ENCODE data around the gene ATP10A.
"Not testable (repeated sequence)": the region's sequence is repeated elsewhere in the genome, so short reads cannot be mapped to it uniquely, and the experiment has no call there.

ATP10A gene

DNA sequence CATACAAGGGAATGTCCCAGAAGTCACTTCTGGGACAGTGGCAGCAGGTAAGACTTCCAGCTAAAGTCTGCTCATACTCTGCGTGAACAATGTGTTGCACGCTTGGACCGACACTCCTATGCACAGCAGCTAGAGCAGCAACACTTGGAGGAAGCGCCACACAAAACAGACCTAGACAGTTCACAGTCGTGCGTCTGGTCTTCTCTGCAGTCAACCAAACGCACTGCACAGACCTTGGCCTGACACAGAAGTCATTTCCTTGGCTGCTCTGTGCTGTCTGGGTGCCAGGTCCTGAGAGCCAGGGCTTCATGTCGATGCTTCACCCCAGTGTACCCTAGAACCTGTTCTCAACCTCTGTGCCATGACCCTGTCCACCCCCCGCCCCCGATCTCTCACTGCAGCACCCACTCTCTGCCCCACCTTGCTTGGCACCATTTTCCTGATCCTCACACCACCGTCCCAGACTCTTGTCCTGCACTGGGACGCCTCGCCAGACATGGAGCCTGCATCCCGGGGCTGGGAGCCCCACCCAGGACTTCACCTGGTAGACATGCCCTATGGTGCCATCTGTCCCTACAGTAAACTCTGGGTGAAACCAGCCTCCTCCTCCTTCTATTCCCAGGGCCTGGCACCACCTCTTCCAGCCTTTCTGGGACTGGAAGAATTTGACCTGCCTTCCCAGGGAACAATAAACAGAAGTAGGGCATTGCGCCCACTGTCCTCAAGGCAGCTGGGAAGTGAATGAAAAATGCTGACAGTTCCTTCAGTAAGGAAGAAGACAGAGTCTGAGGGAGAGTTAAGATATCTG is 3.1 kb downstream of the ATP10A start:
- no peak for DNase-seq (ENCODE audit: low read depth)

- DNase-seq (ENCODE audit: low read depth) = no peak
Measured at GRCh38 chr15:25858952-25859760, 4.0 kb downstream of the ATP10A start.

DNA sequence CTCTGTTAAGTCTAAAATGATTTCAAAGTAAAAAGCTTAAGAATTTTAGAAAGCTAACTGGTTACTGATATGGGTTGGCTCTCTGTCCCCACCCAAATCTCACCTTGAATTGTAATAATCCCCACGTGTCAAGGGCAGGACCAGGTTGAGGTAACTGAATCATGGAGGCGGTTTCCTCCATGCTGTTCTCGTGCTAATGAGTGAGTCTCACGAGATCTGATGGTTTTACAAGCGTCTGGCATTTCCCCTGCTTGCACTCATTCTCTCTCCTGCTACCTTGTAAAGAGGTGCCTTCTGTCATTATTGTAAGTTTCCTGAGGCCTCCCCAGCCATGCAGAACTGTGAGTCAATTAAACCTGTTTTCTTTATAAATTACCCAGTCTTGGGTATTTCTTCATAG is 7.1 kb downstream of the ATP10A start:
- not testable (repeated sequence) for DNase-seq (ENCODE audit: low read depth)

- no peak for DNase-seq (ENCODE audit: low read depth)
Measured at GRCh38 chr15:25852661-25853524, 10.2 kb downstream of the ATP10A start.

GRCh38 chr15:25852027-25852426 is 11.1 kb downstream of the ATP10A start:
- DNase-seq (ENCODE audit: low read depth) = no peak

DNA sequence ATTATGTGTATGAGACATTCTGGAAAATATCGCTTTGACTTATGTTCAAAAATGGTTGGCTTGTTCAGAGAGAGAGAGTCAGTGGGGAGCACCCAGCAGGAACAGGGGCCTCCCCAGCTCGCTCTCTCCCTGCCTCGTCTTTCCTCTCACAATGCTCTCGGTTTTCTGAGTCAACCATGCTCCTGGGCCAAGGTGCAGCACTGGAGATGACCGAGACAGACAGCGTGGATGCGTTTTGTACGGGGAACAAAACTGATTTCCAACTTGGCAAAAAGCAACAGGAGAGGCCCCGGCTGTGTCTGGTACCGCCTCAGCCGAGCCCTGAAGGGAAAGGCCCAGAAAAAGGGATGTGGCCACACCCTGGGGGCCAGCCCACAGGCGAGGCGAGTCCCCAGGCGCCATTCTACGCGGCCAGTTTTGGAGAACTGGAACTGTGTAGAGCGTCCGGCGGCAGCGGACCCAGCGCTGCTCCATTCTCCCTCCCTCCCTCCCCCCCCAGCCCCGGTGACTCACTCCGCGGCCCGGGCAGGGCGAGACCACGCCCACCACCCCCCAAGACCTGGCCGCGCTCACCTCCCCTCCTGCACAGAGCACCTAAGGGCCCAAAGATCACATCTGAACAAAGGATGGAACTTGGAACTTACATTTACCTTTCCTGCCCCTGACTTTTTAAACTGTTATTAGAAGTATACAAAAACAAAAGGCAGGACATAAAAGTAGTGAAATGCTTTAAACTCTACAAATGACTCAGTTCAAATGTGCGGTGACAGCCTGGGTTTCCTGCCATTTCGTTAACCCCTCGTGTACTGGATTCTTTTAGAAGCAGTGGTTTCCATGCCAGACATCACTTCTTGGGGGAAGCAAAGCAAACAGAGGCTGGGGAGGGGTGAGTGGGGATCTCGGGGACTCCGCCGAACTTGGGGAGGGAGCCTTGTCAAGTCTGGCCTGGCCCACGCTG is 12.7 kb downstream of the ATP10A start:
- no peak for DNase-seq (ENCODE audit: low read depth)

- DNase-seq (ENCODE audit: low read depth) = no peak
Measured at GRCh38 chr15:25849157-25849921, 13.8 kb downstream of the ATP10A start.

DNA sequence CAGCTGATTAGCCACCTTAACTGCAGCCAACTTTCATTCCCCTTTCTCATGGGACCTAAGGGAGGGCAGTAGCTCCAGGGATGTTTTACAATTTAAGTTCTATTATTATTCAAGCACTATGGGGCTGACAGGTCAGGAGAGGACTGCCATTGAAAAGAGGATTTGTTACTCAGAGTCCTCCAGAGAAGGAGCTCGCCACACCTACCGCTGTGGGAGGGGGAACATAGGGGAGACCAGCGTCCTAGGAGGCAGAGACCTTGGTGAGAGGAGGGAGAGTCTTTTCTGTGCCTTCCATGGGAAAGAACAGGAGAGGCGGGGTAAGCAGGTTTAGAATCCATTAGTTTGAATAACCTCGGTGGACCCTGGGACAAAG is 14.4 kb downstream of the ATP10A start:
- DNase-seq (ENCODE audit: low read depth) = no peak

DNA sequence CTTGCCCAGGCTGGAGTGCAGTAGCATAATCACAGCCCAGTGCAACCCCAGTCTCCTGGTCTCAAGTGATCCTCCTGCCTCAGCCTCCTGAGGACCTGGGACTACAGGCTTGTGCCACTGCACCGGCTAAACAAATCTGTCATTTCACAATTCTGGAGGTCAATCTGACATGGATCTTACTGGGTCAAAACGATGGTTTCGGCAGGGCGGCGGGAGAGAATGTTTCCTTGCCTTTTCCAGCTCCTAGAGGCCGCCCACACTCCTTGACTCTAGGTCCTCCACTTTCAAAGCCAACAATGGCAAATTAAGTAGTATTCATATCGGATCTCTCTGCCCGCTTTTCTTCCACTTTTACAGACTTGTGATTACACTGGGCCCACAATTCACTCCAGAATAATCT is 14.8 kb downstream of the ATP10A start:
- no peak for DNase-seq (ENCODE audit: low read depth)

- DNase-seq (ENCODE audit: low read depth) = no peak
Measured at GRCh38 chr15:25847051-25847450, 16.1 kb downstream of the ATP10A start.

- DNase-seq (ENCODE audit: low read depth) = no peak
Measured at GRCh38 chr15:25846377-25846776, 16.8 kb downstream of the ATP10A start.

DNA sequence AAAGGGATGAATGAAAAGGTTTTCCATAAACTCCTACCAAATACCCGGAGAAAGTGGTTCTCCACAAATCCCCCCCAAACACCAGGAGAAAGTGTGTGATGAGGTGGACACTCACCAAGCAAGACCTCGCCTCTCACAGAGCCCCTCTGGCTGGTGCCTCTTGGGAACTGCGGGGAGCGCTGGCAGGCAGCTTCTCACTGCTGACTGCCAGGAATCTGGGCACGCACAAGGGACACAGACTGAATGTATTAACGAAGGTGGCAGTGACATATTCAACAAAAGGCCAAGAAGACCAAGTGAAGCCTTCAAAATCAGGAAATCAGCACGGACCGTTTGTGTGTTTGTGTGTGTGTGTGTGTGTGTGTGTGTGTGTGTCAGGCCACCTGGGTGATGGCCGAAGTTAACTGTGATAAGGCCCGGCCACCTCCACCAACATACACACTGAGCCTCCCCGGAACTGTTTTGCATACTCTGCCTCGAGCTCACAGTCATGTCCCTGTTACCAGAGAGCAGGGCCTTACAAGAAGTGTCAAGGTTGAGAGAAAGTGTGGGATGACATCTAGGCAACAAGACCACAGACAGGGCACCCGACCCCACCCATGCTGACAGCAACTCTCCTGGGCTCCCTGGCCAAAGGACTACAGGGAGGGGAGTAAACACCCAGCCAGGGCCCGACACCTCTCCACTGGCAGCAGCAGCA is 18.0 kb downstream of the ATP10A start:
- no peak for DNase-seq (ENCODE audit: low read depth)

GRCh38 chr15:25844542-25844941 is 18.6 kb downstream of the ATP10A start:
- DNase-seq (ENCODE audit: low read depth) = no peak

GRCh38 chr15:25844076-25844475 is 19.1 kb downstream of the ATP10A start:
- no peak for DNase-seq (ENCODE audit: low read depth)

DNA sequence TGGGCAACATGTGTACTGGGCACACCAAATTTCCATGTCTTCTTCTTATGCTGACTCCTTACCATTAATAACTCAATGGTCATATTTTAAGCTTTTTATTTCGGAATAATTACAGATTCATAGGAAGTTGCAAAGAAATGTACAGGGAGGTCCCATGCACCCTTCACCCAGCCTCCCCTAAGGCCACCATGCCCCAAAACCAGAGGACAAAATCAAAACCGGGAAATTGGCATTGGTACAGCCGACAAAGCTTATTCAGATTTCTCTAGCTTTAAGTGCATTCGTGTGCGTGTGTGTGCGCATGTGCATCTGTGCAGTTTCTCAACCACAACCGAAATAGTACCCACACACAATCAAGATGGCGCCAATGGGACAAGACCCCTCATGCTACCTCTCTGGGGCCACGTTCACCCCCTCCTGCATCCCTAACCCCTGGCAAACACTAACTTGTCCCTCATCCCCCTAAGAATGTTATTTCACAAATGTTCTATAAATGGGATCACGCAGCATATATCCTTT is 23.4 kb downstream of the ATP10A start:
- no peak for DNase-seq (ENCODE audit: low read depth)

- no peak for DNase-seq (ENCODE audit: low read depth)
Measured at GRCh38 chr15:25838871-25839195, 24.3 kb downstream of the ATP10A start.

- no peak for DNase-seq (ENCODE audit: low read depth)
Measured at GRCh38 chr15:25838191-25838870, 24.8 kb downstream of the ATP10A start.

GRCh38 chr15:25832158-25832557 is 31.0 kb downstream of the ATP10A start:
- no peak for DNase-seq (ENCODE audit: low read depth)

DNA sequence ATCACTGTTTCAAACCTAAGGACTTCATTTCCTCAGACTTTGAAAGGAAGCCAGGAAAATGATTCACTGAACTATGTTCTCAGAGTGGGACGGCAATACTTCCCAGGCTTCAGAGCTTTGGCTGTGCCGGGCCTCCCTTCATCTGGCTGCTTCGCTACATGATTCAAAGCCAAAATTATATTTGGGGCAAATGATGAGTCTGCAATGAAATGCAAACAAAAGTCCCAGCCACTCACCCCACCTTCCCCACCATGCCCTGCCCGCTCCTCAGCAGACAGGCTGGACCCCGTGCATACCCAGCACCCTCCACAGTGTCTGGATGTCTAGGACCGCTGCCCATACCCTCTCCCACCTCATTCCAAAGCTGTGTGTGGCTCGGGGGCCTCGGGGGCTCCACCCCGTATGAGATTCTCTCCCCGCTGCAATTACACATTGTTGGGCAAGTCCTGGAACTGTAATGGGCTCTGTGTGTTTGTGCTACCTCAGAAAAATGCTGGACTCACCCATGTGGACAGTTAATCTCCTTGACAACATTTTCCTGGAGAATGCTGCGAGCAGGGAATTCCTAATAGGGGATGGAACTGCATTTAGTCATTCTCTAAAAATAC is 32.2 kb downstream of the ATP10A start:
- no peak for DNase-seq (ENCODE audit: low read depth)

Data from stimulated activated CD8-positive, alpha-beta memory T cell treated with anti-CD3 and anti-CD28 coated beads, Interleukin-15, amount 100 ng/mL, for 24 hours (primary cell).